Nephron progenitor cell (in vitro differentiated cells): ENCODE data around the gene VPS39.

Experiments used
- DNase-seq: peaks from one replicate; pipeline ENCODE4 v3.0.0; 2021
- H3K27ac Mint-ChIP-seq: 2 replicates; pipeline ENCODE4 v1.8.0; 2021; ENCODE audit warnings: mild to moderate bottlenecking, moderate library complexity, mixed read lengths
- H3K27me3 Mint-ChIP-seq: 2 replicates; pipeline ENCODE4 v1.8.0; 2021; ENCODE audit warnings: mild to moderate bottlenecking, low read depth, mixed read lengths; ENCODE audit not compliant: poor library complexity
- H3K36me3 Mint-ChIP-seq: 2 replicates; pipeline ENCODE4 v1.8.0; 2021; ENCODE audit warnings: low read depth, mixed read lengths
- H3K4me1 Mint-ChIP-seq: 2 replicates; pipeline ENCODE4 v1.8.0; 2021; ENCODE audit warnings: mixed read lengths
- H3K4me3 Mint-ChIP-seq: 2 replicates; pipeline ENCODE4 v1.8.0; 2021; ENCODE audit warnings: mild to moderate bottlenecking, moderate library complexity, mixed read lengths
- H3K9me3 Mint-ChIP-seq: 2 replicates; pipeline ENCODE4 v1.8.0; 2021; ENCODE audit warnings: mild to moderate bottlenecking, moderate library complexity, mixed read lengths
- CTCF ChIP-seq: fragments of 200-600 bp; sonication (generic); IDR thresholded peaks from 2 replicates; pipeline ENCODE4 v1.5.0; 2021; ENCODE audit warnings: antibody characterized with exemption

VPS39 gene

GRCh38 chr15:42145546-42146455, 62.3 kb downstream of the VPS39 start:
- H3K4me1 Mint-ChIP-seq = peaks cover 34% of the 10 kb centered on the region

DNA sequence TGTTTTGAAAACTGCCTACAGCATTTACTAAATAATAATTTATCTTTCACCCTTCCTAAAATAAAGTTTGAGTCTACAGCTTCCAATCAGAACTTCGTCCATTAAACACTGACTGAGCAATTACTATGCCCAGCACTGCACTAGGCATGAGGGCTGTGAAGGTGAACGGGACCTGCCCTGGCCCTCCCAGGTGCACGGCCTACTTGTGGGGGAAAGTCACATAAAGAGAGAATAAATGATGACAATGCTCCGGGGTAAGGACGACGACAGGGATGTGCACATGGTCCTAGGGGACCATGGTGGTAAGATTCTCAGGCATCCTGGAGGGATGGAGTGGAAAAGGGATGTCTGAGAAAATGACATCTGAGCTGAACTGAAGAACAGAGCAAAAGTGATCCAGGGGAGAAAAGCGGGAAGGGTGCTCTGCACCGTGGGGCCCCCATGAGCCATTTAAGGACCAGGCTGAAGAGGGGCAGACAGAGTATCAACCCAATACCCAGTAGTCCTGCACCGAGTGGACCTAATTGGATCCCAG, 63.2 kb downstream of the VPS39 start:
- H3K27me3 Mint-ChIP-seq = peaks cover 20% of the 10 kb centered on the region

More at GRCh38 chr15:42145546-42146455, 62.3 kb downstream of the VPS39 start:
- no peak for DNase-seq
- no peak for TF ChIP-seq CTCF
- Mint-ChIP-seq H3K27me3 (peaks cover 17% of the 10 kb centered on the region), H3K9me3 (no peaks in the 10 kb centered on the region), H3K36me3 (no peaks in the 10 kb centered on the region), H3K27ac (no peak overlapping the region), H3K4me3 (no peak overlapping the region)

GRCh38 chr15:42143866-42144625, 64.1 kb downstream of the VPS39 start:
- no peak for TF ChIP-seq CTCF
- Mint-ChIP-seq H3K4me1 (peaks cover 32% of the 10 kb centered on the region), H3K4me3 (no peak overlapping the region), H3K9me3 (peaks cover 10% of the 10 kb centered on the region), H3K27ac (peak overlapping the region; percentile 16), H3K27me3 (peaks cover 20% of the 10 kb centered on the region), H3K36me3 (no peaks in the 10 kb centered on the region)
- no peak for DNase-seq

More for the DNA sequence above, 63.2 kb downstream of the VPS39 start:
- TF ChIP-seq CTCF = no peak
- H3K9me3 Mint-ChIP-seq = peaks cover 2% of the 10 kb centered on the region
- no peak overlapping the region for H3K4me3 Mint-ChIP-seq
- peaks cover 33% of the 10 kb centered on the region for H3K4me1 Mint-ChIP-seq
- DNase-seq = no peak
- H3K27ac Mint-ChIP-seq = peak overlapping the region; percentile 53
- no peaks in the 10 kb centered on the region for H3K36me3 Mint-ChIP-seq

DNA sequence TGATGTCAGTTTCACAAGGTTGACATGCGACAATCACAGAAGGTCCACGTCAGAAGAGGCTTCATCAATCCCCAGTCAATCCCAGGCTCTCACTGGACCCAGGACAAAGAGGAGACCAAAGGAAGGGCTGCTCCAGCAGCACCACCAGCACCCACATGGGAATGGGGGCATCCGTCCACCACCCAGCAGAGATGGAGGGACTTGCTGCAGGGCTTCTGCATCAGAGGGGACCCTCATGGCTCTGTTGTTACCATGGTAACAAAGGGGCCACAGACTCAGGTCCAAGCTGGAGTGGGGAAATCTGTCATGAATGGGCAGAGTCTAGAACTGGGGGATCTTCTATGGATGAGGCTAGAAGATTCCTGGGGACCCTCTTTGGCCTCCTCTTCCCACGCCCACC, 64.7 kb downstream of the VPS39 start:
- DNase-seq = no peak
- Mint-ChIP-seq H3K9me3 (peaks cover 14% of the 10 kb centered on the region), H3K4me3 (no peak overlapping the region), H3K36me3 (no peaks in the 10 kb centered on the region), H3K27ac (no peak overlapping the region), H3K27me3 (peaks cover 18% of the 10 kb centered on the region), H3K4me1 (peaks cover 25% of the 10 kb centered on the region)
- TF ChIP-seq CTCF = no peak

DNA sequence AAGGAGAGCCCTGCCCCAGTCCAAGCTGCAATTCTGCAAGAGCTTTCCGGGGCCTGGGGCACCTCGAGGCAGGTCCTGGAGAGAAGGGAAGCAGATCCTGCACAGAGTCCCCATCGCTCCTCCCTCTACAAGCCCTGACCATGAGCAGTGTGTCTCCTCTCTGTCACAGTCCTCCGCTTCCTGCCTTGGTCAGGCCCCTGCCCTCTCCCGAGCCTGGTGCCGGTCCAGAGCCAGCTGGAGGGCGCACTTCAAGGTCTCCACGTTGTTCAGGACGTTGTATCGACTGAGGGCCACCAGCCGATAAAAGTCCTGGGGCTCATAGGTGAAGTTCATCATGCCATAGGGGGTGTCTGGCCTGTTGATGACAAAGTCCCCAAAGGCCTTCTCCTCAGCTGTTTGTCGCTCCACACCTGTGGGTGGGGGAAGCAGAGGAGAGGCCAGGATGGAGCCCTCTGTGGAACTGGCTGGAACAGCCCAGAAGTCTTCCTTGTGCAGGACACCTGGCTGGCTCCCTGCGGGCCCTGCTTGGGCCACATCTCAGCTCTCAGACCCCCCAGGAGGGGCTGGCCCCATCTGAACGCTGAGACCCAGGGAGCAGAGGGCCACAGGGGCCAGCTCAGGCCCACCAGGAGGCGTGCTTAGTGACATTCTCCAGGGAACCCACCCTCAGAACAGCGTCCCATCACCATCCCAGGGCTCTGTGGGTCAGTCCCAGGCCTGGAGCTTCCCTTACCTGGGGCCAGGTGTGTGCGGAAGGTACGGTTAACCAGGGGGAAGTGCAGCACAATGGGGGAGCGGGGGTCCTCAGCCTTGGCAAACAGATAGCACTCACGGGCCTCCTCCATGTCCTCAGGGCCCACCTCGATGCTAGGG, 66.1 kb downstream of the VPS39 start:
- Mint-ChIP-seq H3K4me1 (peaks cover 15% of the 10 kb centered on the region), H3K27ac (no peak overlapping the region), H3K4me3 (no peak overlapping the region), H3K27me3 (peaks cover 26% of the 10 kb centered on the region), H3K36me3 (no peaks in the 10 kb centered on the region), H3K9me3 (peaks cover 14% of the 10 kb centered on the region)
- TF ChIP-seq CTCF = no peak
- no peak for DNase-seq
